Measurements from ENCODE around the gene DNAH2.

Gene DNAH2

DNA sequence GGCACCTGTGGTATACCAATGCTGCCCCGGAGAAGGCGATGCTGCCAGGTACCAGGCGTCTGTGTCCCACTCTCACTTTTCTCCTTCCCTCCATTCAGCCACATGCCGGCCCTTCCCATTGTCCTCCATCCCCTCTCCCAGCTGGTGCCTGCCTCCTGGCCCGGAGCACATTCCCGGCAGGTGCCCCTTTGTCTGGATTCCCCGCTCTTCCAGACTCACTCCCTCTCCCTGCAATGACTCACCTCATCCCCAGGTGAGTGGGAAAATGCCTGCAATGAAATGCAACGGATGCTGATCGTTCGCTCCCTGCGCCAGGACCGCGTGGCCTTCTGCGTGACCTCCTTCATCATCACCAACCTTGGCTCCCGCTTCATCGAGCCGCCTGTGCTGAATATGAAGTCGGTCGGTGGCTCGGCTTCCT lies 106.0 kb downstream of the DNAH2 start:
- no peaks in the 10 kb centered on the region for H3K36me3 Mint-ChIP-seq (ENCODE audit: low read depth)
- peaks cover 2% of the 10 kb centered on the region for H3K4me1 Mint-ChIP-seq
- ATAC-seq: no peak
- H3K4me3 Mint-ChIP-seq: no peak overlapping the region
- H3K27me3 Mint-ChIP-seq: peaks cover 6% of the 10 kb centered on the region
- no peak for DNase-seq
- no peaks in the 10 kb centered on the region for H3K9me3 Mint-ChIP-seq
- no peak overlapping the region for H3K27ac Mint-ChIP-seq

DNA sequence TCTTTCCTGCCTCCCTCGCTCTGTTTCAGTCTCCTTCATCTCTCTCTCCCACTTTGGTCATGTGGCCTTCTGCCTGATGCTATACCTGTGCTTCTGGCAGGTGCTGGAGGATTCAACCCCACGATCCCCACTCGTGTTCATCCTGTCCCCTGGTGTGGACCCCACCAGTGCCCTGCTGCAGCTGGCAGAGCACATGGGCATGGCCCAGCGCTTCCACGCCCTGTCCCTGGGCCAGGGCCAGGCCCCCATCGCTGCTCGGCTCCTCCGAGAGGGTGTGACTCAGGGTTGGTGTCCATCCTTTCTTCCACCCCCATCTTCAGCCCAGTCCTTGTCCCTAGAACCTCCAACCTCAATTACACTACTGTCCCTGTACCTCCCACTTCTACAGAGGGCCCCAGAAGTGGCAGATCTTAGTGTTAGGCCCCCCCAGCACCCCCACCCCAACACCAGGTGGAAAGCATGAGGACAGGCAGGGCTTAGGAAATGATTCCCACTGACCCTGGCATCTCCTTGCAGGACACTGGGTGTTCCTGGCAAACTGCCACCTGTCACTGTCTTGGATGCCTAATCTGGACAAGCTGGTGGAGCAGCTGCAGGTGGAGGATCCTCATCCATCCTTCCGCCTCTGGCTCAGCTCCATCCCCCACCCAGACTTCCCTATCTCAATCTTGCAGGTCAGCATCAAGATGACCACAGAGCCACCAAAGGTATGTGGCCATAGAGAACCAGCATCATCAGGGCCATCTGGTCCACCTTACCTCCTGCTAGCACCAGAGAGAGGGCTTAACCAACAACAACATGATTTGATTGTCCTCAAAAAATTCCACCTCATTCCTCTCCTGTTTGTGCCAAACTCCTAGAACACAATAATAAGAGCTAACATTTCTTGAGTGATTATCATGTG lies 106.7 kb downstream of the DNAH2 start:
- H3K4me1 Mint-ChIP-seq: peaks cover 2% of the 10 kb centered on the region
- ATAC-seq: no peak
- no peaks in the 10 kb centered on the region for H3K36me3 Mint-ChIP-seq (ENCODE audit: low read depth)
- H3K27me3 Mint-ChIP-seq: peaks cover 7% of the 10 kb centered on the region
- no peak overlapping the region for H3K4me3 Mint-ChIP-seq
- no peak overlapping the region for H3K27ac Mint-ChIP-seq
- H3K9me3 Mint-ChIP-seq: no peaks in the 10 kb centered on the region
- no peak for DNase-seq

DNA sequence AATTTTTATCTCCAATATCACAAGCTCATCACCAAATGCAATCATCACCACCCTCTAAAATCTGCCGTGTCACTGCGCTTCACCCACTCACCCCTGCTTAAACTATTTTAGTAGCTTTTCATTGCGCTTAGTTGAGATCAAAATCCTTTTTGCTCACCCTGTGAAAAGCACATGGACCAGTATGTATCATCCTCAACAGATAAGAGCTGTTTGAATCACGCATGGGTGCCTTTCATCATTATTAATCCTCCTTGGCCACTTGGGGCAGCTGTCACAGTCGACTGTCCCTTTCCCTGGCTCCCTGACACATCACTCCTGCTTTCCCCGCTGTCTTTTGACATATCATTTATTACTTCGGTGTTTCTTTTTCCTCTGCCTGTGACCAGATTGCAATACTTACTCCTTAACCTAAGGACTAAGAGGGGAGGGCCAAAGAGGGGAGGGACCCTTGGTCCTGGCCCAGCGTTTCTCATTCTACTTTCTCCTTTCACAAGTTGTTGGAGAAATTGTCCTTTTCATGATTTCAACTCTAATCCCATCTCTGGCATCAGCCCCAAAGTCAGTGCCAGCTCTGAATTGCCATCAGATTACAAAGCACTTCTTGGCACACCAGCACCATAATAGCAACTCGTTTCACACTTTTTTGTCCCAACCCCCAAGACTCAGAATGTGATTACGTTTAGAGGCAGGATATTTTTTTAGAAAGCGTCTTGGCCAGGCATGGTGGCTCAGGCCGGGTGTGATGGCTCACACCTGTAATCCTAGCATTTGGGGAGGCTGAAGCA lies 107.9 kb downstream of the DNAH2 start:
- no peak for DNase-seq
- Mint-ChIP-seq H3K36me3 (ENCODE audit: low read depth) (no peaks in the 10 kb centered on the region), H3K27ac (no peak overlapping the region), H3K9me3 (no peaks in the 10 kb centered on the region), H3K4me3 (no peak overlapping the region), H3K27me3 (peaks cover 8% of the 10 kb centered on the region), H3K4me1 (peaks cover 2% of the 10 kb centered on the region)
- peak; percentile 47 for ATAC-seq

DNA sequence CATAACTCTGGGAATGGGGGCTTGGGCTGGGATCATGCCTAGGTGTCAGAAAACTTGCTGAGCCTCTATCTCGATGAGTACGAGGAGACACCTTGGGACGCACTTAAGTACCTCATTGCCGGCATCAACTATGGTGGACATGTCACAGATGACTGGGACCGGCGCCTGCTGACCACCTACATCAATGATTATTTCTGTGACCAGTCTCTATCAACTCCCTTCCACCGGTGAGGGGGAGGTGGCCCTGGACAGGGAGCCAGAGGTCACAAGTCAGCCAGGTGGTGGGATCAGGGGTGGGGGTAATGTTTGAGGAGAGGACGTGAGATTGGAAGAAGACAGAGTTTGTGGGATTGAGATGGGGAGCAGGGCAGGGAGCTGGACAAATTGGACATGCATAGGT lies 113.1 kb downstream of the DNAH2 start:
- peaks cover 6% of the 10 kb centered on the region for H3K27me3 Mint-ChIP-seq
- H3K27ac Mint-ChIP-seq: peak overlapping the region; percentile 38
- DNase-seq (no peak), ATAC-seq (no peak)
- no peaks in the 10 kb centered on the region for H3K9me3 Mint-ChIP-seq
- H3K4me3 Mint-ChIP-seq: no peak overlapping the region
- H3K36me3 Mint-ChIP-seq (ENCODE audit: low read depth): no peaks in the 10 kb centered on the region
- H3K4me1 Mint-ChIP-seq: peaks cover 12% of the 10 kb centered on the region

DNA sequence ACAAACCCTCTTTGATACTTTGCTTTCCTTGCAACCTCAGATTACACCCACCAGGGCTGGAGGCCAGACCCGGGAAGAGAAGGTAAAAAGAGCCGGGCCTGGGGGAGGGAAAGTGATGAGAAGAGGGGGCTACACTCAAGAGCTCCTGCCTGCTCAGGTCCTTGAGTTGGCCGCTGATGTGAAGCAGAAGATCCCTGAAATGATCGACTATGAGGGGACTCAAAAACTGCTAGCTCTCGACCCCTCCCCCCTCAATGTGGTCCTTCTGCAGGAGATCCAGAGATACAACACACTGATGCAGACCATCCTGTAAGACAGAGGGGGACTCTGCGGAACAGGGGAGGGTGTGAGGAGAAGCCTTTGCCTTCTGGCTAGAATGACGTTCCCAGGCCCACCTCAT lies 113.7 kb downstream of the DNAH2 start:
- peaks cover 14% of the 10 kb centered on the region for H3K4me1 Mint-ChIP-seq
- H3K4me3 Mint-ChIP-seq: no peak overlapping the region
- DNase-seq (no peak), ATAC-seq (no peak)
- H3K36me3 Mint-ChIP-seq (ENCODE audit: low read depth): no peaks in the 10 kb centered on the region
- peaks cover 6% of the 10 kb centered on the region for H3K27me3 Mint-ChIP-seq
- H3K27ac Mint-ChIP-seq: no peak overlapping the region
- no peaks in the 10 kb centered on the region for H3K9me3 Mint-ChIP-seq

DNA sequence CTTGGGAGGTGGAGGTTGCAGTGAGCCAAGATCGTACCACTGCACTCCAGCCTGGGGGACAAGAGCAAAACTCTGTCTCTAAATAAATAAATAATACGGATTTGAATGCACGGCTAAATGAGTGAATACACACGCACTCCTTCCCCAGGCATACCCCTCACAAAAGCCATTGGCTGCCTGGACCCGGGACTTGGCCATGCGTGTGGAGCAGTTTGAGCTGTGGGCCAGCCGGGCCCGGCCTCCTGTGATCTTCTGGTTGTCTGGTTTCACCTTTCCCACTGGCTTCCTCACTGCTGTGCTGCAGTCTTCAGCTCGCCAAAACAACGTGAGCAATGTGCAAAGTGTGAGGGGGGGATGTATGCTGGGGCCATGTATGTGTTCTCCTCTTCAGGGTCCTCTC lies 114.9 kb downstream of the DNAH2 start:
- Mint-ChIP-seq H3K36me3 (ENCODE audit: low read depth) (no peaks in the 10 kb centered on the region), H3K4me1 (peaks cover 25% of the 10 kb centered on the region), H3K27me3 (peaks cover 6% of the 10 kb centered on the region), H3K27ac (no peak overlapping the region), H3K4me3 (no peak overlapping the region), H3K9me3 (no peaks in the 10 kb centered on the region)
- no peak for ATAC-seq
- DNase-seq: no peak

DNA sequence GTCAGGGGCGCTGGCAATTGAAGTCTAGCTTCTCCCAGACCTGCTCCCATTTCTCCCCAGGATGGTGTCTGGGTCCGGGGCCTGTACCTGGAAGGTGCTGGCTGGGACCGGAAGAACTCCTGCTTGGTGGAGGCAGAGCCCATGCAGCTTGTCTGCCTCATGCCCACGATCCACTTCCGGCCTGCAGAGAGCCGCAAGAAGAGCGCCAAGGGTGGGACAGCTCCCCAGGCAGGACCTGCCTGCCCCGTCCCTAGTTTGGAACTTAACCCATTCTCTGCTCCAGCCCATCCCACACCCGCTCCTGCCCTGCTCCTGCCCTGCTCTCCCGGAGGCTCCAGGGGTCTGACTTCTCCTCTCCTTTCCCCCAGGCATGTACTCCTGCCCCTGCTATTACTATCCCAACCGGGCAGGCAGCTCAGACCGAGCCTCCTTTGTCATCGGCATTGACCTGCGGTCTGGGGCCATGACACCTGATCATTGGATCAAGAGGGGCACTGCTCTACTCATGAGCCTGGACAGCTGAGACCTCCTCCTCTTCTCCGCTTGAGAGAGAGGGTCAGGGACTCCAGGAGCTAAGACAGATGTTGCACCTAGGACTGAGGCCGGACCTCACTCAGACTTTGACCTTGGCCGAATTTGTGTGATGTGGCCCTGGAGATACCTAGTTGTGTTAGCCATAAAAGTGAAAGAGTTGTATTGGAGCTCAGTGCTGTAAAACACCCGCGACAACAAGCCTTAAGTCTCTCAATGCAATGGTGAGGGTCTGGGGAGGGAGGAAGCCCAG lies 115.7 kb downstream of the DNAH2 start:
- H3K27me3 Mint-ChIP-seq: peaks cover 2% of the 10 kb centered on the region
- H3K4me1 Mint-ChIP-seq: peaks cover 30% of the 10 kb centered on the region
- H3K4me3 Mint-ChIP-seq: peak overlapping the region; percentile 89
- H3K27ac Mint-ChIP-seq: peak overlapping the region; percentile 67
- H3K9me3 Mint-ChIP-seq: no peaks in the 10 kb centered on the region
- DNase-seq (no peak), ATAC-seq (no peak)
- no peaks in the 10 kb centered on the region for H3K36me3 Mint-ChIP-seq (ENCODE audit: low read depth)

DNA sequence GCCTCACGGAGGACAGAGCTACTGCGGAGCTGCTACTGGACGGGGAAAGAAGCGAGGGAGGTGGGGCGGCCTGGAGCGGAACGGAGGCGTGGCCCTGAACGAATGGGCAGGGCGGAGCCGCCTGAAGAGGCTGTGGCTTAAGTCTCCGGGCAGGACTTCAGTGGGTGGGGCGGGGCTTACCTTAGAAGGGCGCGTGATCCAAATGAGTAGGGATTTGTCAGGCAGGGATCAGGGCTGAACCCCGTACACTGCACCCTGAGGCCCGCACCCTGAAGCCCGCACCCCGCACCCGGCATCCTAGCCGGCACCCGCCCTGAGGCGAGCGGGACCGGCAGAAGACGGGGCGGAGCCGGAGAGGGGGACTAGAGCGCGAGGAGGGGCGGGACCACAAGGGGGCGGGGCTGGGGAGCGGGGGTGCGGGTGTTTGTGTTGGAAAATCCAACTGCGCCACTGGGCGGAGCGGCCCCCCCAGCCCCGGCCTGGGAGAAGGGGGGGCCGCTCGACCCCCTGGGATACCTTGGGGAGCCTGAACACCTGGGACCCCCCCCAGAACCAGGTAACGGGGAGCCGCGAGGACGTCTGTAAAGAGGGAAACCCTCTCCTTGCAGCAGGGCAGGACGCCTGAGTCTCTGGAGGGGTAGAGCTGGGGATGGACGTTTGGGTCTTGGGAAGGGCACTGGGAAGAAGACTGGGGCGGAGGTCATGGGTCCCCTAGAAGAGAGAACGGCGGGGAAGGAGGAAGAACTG lies 116.4 kb downstream of the DNAH2 start, which contains the start of gene KDM6B:
Gene KDM6B (plus strand): TSS at position 423 of the 747 bp plus-strand sequence. CDS start 11,338 bp downstream, outside the sequence.
- H3K27me3 Mint-ChIP-seq: peaks cover 2% of the 10 kb centered on the region
- ATAC-seq (peak; percentile 56), DNase-seq (peak; percentile 87)
- H3K27ac Mint-ChIP-seq: peak within 1 kb of the TSS; percentile 90
- peaks cover 37% of the 10 kb centered on the region for H3K4me1 Mint-ChIP-seq
- H3K36me3 Mint-ChIP-seq (ENCODE audit: low read depth): no peaks in the 10 kb centered on the region
- H3K9me3 Mint-ChIP-seq: no peaks in the 10 kb centered on the region
- peak within 1 kb of the TSS; percentile 89 for H3K4me3 Mint-ChIP-seq

DNA sequence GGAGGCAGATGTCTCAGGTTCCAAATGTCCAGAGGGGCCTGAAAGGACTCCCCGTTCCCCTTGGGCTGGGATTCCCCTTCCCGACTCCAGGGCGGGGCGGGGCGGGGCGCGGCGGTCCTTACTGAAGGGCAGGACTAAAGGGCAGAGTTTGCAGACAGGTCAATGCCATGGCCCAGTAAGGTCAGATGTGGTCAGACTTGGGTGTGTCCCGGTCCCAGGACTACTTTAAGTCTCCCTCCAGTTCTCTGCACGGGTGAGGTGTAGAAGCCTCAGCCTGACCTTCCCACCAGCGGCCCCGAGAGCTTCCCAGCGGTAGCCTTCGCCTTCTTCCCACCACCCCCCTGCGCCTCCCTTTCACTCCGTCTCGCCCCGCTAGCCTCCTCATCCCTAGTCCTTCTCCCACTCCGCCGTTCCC lies 117.0 kb downstream of the DNAH2 start:
- peak overlapping the region; percentile 89 for H3K4me3 Mint-ChIP-seq
- peak overlapping the region; percentile 90 for H3K27ac Mint-ChIP-seq
- H3K4me1 Mint-ChIP-seq: peaks cover 43% of the 10 kb centered on the region
- no peaks in the 10 kb centered on the region for H3K9me3 Mint-ChIP-seq
- H3K36me3 Mint-ChIP-seq (ENCODE audit: low read depth): no peaks in the 10 kb centered on the region
- no peaks in the 10 kb centered on the region for H3K27me3 Mint-ChIP-seq
- DNase-seq: peak; percentile 62
- peak; percentile 15 for ATAC-seq

DNA sequence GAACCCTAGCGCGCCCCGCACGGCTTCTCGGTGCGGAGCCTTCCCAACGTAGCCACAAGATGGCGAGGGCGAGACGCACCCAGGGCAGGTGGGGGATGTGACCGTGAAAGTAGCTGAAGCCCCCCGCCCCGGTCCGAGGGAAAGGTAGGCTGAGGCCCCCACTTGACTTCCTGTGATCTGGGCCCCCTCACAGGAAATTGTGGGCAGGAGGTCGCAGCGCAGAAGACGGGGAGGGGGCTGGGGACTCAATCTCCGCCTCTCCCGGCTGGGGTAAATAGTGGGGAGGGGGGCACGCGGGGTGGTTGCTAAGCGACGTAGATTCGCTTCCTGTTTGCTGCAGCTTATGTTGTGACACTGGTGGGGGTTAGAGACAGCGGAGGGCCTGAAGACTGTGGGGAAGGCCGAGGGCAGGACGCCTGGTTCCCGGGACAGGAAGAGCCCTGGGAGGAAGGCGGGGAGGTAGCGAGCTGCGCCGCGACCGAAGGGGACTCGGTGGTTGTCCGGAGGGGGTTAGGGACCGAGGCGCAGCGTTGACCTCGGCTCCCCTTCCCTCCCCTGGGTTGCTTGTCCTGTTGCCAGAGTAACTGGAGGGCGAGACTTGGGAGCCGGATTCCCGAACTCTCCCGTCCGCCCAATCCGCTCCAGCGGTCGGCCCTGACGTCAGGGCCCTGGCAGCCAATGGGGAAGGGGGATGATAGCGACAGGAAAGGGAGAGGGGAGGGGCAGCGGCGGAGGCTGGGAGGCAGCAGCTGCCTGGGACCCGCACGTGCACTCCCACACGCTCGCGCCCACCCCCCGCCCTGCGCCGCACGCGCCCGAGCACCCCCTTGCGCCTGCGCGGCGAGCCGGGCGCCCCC lies 117.6 kb downstream of the DNAH2 start:
- H3K27ac Mint-ChIP-seq: peak overlapping the region; percentile 90
- no peaks in the 10 kb centered on the region for H3K36me3 Mint-ChIP-seq (ENCODE audit: low read depth)
- H3K27me3 Mint-ChIP-seq: no peaks in the 10 kb centered on the region
- peaks cover 49% of the 10 kb centered on the region for H3K4me1 Mint-ChIP-seq
- peak overlapping the region; percentile 89 for H3K4me3 Mint-ChIP-seq
- no peaks in the 10 kb centered on the region for H3K9me3 Mint-ChIP-seq
- peak; percentile 91 for DNase-seq
- peak; percentile 40 for ATAC-seq

DNA sequence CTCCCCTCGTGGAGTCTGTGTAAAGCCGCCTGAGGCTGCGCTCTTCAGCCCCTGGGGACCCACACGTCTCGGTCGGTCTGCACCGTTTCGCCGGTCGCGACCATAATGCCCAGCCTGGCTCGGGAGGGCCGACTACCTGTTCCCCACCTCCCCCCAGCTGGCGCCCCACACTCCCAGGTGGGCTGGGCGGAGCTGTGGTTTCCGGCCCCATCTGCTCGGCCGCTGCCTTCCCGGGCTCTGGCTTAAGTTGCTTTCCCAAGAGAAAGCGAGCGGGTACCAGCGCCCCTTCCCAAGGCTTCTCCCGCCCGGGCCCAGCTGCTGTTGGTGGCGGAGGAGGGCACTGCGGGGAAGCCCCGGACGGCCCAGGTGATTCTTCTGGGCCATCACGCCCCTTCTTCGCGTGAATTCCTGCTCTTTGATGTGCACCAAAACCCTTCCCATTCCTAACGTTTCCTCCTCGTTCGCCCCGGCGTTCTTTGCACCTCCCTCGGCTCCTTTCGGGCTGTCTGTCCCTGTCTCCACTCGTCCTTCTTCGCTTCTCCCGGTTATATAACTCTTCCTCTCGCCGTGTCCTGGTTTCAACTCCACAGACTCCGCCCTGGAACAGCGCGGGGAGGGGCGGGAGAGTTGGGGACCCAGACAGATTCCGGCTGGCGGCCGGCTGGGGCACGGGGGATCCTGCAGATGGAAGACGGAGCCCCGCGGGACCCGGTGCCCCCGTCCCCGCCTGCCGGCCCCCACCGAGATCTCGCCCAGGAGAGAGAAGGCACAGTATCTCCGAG lies 118.5 kb downstream of the DNAH2 start:
- Mint-ChIP-seq H3K27ac (peak overlapping the region; percentile 88), H3K27me3 (no peaks in the 10 kb centered on the region), H3K4me3 (peak overlapping the region; percentile 89), H3K36me3 (ENCODE audit: low read depth) (peaks cover 1% of the 10 kb centered on the region), H3K9me3 (no peaks in the 10 kb centered on the region), H3K4me1 (peaks cover 57% of the 10 kb centered on the region)
- ATAC-seq (peak; percentile 23), DNase-seq (no peak)

DNA sequence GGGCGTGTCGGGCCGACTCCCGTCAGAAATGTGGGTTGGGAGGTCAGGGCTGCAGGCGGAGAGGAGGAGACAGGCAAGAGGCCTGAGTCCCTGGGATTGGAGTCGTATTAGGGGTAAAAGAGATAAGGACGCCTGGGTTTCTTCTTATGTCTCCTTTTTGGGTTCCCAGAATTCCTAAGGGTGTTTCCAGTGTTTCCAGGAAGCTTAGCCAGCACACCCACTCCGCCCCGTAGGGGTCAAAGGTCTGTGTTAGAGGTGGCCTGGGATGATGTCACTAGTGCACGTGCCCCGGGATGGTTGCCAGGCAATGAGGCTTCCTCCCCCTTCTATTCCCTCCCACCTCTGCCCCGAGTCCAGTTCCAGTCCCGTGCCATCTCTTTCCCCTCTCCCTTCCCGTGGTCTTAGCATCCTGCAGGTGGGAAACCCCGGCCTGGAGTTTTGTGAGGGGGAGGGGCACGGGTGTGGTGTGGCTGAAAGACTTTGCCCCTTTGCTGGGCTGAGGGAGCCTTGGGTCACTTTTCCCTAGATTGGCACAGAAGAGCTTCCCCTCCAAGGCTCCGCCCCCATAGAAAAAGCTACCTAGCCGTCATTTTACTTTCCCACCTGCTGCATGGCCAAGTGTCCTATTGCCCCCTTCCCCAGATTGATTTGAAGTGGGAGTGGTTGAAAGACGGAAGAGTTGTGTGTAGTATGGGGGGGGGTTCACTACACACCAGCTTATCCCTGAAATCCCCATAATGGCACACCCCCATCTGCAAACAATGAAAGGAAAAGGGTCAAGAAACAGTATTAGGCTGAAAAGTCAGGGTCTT lies 119.3 kb downstream of the DNAH2 start:
- peak overlapping the region; percentile 88 for H3K27ac Mint-ChIP-seq
- no peak for ATAC-seq
- peak overlapping the region; percentile 89 for H3K4me3 Mint-ChIP-seq
- H3K27me3 Mint-ChIP-seq: no peaks in the 10 kb centered on the region
- no peaks in the 10 kb centered on the region for H3K9me3 Mint-ChIP-seq
- peak; percentile 70 for DNase-seq
- peaks cover 63% of the 10 kb centered on the region for H3K4me1 Mint-ChIP-seq
- peaks cover 4% of the 10 kb centered on the region for H3K36me3 Mint-ChIP-seq (ENCODE audit: low read depth)

Data from activated naive CD8-positive, alpha-beta T cell treated with anti-CD3 and anti-CD28 coated beads, Interleukin-2, amount 50 U/mL, for 24 hours (primary cell).